ENCODE measurements around the gene PRG3. TPM values are rescaled to one million over a fixed set of nuclear protein-coding genes. Genes with fewer than 3 reads are reported as not detected.

Gene PRG3
- total RNA-seq, 1 experiment from 2014 or later: not detected

DNA sequence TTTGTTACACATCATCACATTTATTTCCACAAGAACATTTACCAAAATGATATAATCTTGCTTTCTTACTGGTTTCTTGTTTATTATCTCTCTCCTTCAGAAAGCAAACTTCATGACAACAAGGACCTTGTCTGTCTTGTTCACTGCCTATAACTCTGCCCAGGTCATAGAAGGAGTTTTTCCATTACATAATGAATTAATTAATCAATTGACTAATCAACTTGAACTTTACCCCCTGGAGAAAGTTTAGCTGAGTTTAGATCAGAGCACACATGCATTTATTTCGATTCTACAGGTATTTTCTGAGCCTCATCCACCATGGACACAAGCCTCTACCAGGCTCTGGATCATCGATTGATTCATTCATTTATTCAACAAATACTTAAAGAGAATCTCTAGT, 15.8 kb upstream of the PRG3 start:
- DNase-seq (ENCODE audit: low read depth, low spot score): no peak
- in situ Hi-C loops (cut with HindIII; ENCODE audit: low pct_unique_long_range_greater_than_20kb, low sequenced_read_pairs): no loop called here

DNA sequence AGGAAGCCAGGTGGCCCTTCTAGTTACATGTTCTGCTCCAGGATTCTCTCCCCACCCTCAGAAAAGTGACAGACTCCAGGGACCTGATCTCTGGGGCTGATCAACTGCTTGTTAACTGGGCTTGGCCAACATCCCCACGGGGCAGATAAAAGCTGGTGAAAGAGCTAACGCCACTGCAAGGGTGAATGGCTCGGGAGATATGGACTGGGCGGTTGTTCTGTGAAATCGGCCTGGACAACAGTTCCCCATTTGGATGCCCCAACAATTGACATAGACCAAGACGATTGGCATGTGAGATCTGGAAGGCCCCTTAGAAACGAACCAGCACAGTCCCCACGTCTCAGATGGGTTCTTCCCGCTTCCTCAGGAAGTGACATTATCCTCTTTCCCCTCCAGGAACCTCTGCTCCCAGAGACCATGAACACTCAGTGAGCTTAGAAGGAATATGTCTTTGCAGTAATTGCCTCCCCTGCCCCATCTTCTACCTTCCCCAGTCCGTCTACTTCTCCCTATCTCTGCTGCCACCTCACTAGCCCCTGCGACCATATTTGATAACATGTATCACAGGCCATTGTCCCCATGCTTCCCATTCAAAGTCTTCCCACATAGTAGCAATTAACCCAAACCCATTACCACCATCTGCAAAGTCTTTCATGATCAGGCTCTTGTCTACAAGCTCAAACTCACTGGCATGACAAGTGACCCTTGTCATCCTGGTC, 15.1 kb upstream of the PRG3 start:
- in situ Hi-C loops (cut with HindIII; ENCODE audit: low pct_unique_long_range_greater_than_20kb, low sequenced_read_pairs): no loop called here
- no peak for DNase-seq (ENCODE audit: low read depth, low spot score)

DNA sequence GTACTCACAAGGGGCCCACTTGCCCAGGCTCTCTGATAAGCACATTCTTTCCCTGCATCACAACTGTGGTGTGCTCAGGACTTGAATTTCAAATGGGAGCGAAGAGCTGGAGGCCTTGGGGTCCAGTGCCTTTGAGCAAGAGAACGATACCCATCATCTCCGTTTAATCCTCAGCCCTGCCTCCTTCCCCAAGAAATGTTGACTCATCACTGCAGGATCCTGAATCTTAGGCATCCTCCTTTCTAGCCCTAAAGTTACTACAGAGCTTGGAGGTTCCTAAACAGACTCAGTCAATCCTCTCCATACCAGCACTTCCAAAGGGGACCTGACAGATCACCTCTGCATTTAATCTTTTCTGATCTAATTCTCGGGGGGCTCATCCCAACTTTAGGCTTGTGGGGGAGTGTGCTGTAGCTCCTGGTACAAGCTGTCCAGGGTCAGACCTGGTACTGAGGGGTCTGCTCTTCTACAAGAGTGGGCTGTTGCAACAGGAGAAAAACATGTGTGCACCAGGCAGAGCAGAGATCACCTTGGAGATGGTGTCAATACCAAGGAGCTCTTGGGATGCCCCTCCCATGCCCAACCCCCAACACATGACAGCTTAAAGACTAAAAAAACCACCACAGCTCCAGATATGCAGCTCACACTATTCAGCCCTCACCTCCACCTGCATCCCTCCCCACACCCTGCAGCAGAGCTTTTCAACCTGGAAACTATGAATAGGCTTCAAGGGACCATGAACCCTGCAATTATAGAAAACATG, 13.4 kb upstream of the PRG3 start:
- DNase-seq (ENCODE audit: low read depth, low spot score): no peak
- in situ Hi-C loops (cut with HindIII; ENCODE audit: low pct_unique_long_range_greater_than_20kb, low sequenced_read_pairs): no loop called here

DNA sequence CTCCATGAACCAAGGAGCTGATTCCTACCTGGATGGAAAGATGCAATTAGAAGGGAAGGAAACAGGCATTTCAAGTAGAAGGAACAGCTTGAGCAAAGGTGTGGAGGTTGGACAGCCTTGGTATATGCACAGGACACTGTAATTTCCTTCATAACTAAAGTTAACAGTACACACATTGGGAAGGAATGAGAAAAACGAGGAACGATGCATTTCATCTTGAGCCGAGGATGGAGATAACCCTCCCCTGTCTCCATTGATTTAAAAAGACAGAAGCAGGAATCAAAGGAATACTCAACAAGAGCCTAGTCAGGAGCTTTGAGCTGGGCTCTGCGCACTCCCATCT, 11.8 kb upstream of the PRG3 start:
- no peak for DNase-seq (ENCODE audit: low read depth, low spot score)
- in situ Hi-C loops (cut with HindIII; ENCODE audit: low pct_unique_long_range_greater_than_20kb, low sequenced_read_pairs): no loop called here

DNA sequence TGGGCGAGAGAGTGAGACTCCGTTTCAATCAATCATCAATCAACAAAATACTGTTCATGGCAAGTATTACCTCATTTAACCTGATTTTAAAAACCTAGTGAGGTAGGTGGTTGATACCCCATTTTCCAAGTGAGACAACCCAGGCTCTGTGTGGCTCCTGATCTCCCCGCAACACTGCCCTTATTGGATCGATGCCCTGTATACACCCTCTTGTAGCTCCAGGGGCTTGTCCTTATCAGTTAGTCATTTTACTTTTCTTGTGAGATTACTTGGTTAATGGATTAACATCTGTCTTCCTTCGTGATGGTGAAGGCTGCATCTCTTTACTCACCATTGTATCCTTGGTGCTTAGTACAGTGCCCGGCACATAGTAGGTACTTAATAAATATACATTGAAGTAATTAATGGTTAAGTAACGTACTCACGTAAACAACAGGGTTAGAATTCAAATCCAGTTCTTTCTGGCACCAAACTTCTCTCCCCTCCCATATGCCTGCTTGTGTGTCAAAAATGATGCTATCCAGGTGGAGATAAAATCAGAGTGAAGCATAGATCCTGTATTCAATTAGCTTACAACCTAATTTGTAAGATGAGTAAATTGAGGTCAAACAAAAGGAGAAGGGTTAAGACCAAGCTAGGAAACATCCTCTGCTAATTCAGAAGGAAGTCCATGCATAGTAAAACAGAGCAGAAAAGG, 11.3 kb upstream of the PRG3 start:
- no peak for DNase-seq (ENCODE audit: low read depth, low spot score)
- in situ Hi-C loops (cut with HindIII; ENCODE audit: low pct_unique_long_range_greater_than_20kb, low sequenced_read_pairs): no loop called here

DNA sequence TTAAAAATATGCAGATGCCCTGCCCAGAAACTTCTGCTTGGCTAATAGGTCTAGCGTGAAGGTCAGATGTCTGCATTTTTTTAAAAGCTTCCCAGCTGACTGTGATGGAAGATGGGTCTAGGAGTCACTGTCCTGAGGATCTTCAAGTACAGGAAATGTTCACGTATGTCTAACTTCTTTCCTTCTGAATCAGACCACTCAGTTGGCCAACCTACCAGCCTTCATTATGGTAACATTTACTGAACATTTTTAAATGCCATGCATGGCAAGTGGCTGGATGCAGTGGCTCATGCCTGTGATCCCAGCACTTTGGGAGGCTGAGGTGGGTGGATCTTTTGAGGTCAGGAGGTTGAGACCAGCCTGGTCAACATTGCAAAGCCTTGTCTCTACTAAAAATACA, 10.6 kb upstream of the PRG3 start:
- DNase-seq (ENCODE audit: low read depth, low spot score): no peak

DNA sequence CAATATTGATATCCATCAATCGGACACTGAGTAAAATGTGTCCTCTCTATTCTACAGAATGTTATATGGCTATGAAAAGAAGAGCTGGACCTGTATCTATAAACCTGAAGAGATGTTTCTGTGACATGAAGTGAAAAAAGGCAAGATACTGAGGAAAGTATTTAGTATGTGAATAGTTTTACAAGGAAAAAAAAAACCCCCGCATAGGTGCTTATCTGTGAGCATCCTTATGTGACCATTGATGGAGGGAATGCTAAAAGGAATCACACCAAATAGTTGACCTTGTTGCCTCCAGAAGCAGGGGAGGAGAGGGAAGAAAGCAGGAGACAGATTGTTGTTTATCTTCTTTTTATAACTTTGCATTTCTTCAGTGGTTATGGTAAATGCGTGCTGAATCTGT, 10.2 kb upstream of the PRG3 start:
- DNase-seq (ENCODE audit: low read depth, low spot score): no peak
- in situ Hi-C loops (cut with HindIII; ENCODE audit: low pct_unique_long_range_greater_than_20kb, low sequenced_read_pairs): no loop called here

More for the DNA sequence above, 10.6 kb upstream of the PRG3 start:
- in situ Hi-C loops (cut with HindIII; ENCODE audit: low pct_unique_long_range_greater_than_20kb, low sequenced_read_pairs): no loop called here

DNA sequence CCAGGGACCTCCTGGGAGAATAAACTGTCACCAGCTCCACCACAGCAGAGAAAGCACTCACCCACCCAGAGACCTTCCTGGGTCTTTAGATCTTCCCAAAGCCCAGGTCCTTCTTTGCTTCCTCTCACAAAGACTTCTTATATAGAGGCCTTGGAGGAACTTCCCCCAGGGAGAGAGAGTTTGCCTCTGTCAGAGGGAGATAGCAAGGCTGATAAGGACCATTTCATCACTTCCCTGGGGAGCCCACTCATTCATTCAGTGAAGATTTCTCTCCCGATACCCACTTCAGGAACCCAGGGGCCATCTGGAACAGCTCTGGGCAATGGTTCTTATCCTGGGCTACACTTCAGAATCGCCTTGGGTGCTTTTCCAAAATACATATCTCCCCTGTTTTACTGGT, 9.6 kb upstream of the PRG3 start, which contains the start of gene PRG2:
TSS of gene PRG2 (minus strand) at position 116 of the 400 bp plus-strand sequence. CDS start 706 bp downstream, outside the sequence.
- in situ Hi-C loops (cut with HindIII; ENCODE audit: low pct_unique_long_range_greater_than_20kb, low sequenced_read_pairs): no loop called here
- no peak for DNase-seq (ENCODE audit: low read depth, low spot score)

DNA sequence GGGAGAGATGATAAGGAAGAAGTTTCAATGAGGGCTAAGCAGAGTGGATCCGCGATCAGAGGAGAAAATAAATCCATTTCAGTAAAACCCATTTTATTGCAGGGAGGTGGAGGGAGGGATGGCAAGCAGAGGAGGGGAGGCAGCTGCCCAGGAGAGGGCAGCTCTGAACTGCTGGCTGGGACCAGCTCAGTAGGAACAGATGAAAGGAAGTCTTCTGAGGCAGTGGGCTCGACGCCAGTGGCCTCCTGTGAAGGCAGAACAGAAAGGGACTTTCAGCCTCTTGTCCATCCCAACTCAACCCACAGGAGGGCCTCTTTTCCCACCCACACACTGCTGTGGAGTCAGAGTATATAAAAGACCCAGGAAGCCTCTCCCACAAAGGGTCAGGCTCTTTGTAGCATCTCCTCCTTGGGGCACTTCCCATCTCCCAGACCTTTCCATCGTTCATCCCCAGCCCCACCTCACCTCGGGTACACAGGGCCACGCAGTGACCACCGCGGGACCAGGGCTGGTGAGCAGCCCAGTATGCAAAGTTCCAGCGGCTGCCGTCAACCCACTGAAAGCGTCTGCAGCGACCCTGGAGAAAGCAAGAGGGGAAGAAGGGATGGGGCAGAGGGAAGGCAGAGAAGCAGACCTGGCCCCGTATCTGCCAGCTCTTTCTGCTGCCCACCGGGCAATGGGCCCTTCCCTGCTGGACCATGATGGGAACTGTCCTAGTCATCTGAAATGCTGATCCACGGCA, 6.5 kb upstream of the PRG3 start:
- in situ Hi-C loops (cut with HindIII; ENCODE audit: low pct_unique_long_range_greater_than_20kb, low sequenced_read_pairs): no loop called here
- DNase-seq (ENCODE audit: low read depth, low spot score): peak; percentile 4

DNA sequence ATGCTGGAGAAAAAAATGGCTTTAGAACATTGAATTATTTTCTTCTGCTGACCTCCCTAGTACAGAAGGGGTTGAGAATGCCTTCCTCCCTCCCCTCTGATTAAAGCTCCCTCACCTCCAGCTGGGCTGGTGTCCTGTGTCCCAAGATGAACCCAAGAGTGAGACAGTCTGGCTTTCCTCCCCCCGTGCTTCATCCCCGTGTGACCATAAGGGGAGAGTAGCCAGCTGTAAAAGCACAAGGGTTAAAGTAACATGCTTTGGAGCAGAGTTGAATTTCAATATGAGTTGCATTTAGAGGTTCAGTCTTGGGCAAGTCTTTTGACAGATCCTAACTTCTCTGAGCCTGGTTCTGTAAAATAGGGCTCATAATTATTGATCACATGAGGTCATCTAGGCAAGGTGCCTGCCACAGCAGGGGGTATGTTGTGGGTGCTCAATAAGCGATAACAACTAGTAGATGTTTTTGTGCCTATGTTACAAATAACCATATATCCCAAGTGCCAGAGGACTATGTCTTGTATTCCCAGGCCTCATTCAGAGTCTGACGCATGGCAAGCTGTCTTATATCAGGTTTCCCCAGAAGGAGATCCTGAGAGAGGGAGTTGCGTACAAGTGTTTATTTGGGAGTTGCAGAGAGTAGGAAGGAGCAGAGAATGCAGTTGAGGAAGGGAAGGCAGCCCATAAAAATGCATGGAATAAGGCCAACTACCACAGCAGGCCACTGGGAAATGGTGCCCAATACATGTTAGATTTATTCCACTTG, 5.4 kb upstream of the PRG3 start:
- in situ Hi-C loops (cut with HindIII; ENCODE audit: low pct_unique_long_range_greater_than_20kb, low sequenced_read_pairs): no loop called here
- no peak for DNase-seq (ENCODE audit: low read depth, low spot score)

DNA sequence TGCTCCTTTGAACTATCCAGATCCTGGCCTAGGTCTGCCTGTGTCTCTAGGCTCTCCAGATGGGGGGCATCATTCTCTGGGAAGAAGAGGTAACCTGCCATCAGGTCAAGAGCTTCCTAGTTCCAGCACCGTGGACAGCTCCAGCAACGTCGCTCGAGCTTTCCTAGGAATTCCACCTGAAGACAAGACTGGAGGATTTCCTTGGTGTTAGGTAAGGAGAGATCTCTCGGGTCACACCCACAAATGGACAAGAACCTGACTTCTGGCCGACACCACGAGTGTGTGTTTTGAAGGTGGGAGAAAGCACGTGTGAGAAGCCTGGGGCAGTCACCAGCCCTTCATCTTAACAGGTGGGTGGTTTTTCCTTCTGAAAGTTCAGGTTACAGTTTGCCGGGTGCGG, 1.2 kb downstream of the PRG3 start:
- in situ Hi-C loops (cut with HindIII; ENCODE audit: low pct_unique_long_range_greater_than_20kb, low sequenced_read_pairs): no loop called here

DNA sequence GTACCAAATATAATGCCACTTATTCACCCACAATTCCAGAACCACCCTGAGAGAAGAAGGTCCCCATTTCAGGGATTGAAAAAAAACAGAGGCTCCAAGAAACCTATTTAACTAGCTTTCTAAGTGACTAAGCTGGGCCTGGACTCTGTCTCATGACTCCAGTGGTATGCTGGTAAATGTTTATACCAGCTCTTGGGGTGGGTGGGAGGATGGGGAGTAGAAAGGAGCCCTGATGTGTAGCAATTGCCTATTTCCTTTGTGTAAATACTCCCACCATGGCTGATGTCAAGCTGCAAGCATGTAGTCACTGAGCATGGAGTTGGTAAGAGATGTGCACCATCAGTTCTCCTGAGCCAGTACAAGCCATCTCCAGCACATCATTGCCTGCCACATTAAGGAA, 2.8 kb downstream of the PRG3 start:
- in situ Hi-C loops (cut with HindIII; ENCODE audit: low pct_unique_long_range_greater_than_20kb, low sequenced_read_pairs): no loop called here

More for the DNA sequence above, 1.2 kb downstream of the PRG3 start:
- DNase-seq (ENCODE audit: low read depth, low spot score): no peak

DNA sequence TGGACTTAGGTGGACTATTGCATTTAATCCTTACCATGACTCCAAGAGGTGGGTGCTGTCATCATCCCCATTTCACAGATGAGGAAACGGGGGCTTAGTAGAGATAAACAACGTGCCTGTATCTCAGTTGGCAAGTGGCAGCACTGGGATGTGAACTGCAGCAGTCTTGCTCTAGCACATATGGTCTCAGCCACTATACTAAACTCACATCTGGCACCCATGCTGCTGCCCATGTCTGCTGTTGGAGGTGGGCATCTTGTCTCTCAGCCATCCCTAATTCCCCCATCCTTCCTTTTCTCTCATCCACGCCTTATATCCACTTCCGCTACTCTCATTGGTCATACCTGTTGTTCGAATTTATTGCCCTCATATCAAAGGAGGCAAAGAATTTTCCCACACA, 3.8 kb downstream of the PRG3 start:
- no peak for DNase-seq (ENCODE audit: low read depth, low spot score)
- in situ Hi-C loops (cut with HindIII; ENCODE audit: low pct_unique_long_range_greater_than_20kb, low sequenced_read_pairs): no loop called here

More for the DNA sequence above, 2.8 kb downstream of the PRG3 start:
- no peak for DNase-seq (ENCODE audit: low read depth, low spot score)

DNA sequence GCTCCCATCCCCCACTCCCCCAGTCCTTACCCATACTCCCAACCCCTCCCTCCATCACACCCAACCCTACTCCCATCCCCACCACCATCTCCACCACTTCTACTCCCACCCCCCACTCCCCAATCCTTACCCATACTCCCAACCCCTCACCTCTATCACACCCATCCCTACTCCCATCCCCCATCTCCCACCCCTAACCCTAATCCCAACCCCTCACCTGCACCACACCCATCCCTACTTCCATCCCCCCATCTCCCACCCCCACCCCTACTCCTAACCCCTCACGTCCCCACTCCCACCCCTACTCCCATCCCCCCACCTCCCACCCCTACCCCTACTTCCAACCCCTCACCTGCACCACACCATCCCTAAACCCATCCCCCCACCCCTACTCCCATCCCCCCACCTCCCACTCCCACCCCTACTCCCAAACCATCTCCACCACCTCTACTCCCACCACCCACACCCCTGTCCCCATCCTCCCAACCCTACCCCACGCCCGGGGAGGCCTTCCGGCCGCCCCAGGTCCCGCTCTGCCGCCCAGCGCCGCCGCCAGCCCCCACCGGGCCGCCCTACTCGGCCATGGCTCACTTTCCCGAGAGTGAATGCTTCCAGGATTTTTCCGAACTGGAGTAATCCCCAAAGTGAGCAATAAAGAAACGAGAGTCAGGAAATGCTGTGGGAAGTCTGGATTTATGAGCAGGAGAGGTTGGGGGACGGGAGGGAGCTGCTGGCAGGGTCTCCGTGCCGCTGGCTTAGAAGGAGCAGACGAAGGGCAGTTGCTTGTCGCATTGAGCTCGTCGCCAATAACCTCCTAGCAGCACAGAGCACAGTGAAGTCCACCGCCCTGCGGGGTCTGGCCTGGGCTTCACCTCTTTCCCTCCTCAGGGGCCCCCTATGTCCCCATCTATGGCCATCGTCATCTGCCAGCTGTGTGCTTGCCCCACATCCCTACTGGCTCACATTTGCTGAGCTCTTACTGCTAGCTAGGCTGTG, 4.6 kb downstream of the PRG3 start:
- in situ Hi-C loops (cut with HindIII; ENCODE audit: low pct_unique_long_range_greater_than_20kb, low sequenced_read_pairs): no loop called here
- DNase-seq (ENCODE audit: low read depth, low spot score): no peak

DNA sequence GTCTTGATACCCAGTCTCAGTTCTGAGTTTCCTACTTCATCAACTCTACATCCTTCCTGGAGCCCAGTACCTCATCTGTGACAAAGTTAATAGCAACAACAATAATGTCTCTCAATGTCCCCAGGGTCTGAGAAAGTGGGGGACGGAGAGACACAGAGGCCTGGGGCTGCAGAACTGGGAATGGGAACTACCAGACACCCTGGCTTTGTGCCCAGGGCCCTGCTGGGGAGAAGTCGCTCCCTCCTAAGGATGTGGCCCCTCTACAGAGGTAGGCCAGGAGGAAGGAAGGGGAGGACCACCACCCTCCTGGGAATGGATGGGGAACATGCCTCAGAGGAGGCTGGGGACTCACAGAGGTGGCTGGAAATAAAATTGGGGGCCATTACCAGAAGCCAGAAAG, 5.5 kb downstream of the PRG3 start:
- DNase-seq (ENCODE audit: low read depth, low spot score): no peak
- in situ Hi-C loops (cut with HindIII; ENCODE audit: low pct_unique_long_range_greater_than_20kb, low sequenced_read_pairs): no loop called here

DNA sequence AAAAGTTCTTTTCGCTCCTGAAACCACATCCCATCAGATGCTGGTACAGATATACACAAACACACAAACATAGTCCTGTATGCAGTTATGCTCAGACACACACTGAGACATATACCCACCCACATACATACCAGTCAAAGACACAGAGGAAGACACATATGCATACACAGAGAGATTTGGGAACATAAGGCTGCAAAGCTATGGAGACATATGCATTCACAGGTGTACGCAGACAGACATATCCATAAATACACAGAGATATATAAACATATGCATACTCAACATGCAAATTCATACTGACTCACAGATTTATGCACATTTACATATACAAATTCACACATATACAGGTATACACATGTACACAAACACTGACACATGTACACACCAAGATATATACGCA, 6.0 kb downstream of the PRG3 start:
- in situ Hi-C loops (cut with HindIII; ENCODE audit: low pct_unique_long_range_greater_than_20kb, low sequenced_read_pairs): no loop called here

More for the DNA sequence above, 6.0 kb downstream of the PRG3 start:
- DNase-seq (ENCODE audit: low read depth, low spot score): no peak
